MCF 10A (cell line): ENCODE results near the gene ANGPTL2. TPM values are rescaled to one million over a fixed set of nuclear protein-coding genes. Genes with fewer than 3 reads are reported as not detected.

Experiments
- BruUV-seq: library from RNA; stranded (reverse); fragments of 400-500 nt; replicated peaks from 2 replicates; lab custom pipeline; 2021; lab: Mats Ljungman, UMichigan
- CTCF ChIA-PET: fragments of 300-600 bp; sonication (Branson Sonifier 250); formaldehyde crosslinking; extraction: SDS; loops from one replicate; lab custom pipeline; 2021; ENCODE audit warnings: antibody characterized with exemption, inconsistent platforms; lab: Yijun Ruan, JAX
- POLR2A ChIA-PET: fragments of 300-600, 350-650 bp; sonication (Branson Sonifier 250); formaldehyde crosslinking; extraction: SDS; loops from one replicate; lab custom pipeline; 2020; ENCODE audit warnings: antibody characterized with exemption, inconsistent platforms; lab: Yijun Ruan, JAX
- DNase-seq: peaks from one replicate; pipeline ENCODE4 v3.0.0-alpha.2; 2018; ENCODE audit not compliant: unreplicated experiment
- H3K27ac Mint-ChIP-seq: one replicate; pipeline ENCODE4 v1.8.0; 2022; ENCODE audit warnings: mild to moderate bottlenecking, low read depth, mixed read lengths; ENCODE audit not compliant: unreplicated experiment
- H3K27me3 Mint-ChIP-seq: one replicate; pipeline ENCODE4 v1.8.0; 2022; ENCODE audit warnings: mixed read lengths; ENCODE audit not compliant: insufficient read depth, unreplicated experiment
- H3K36me3 Mint-ChIP-seq: one replicate; pipeline ENCODE4 v1.8.0; 2022; ENCODE audit warnings: mild to moderate bottlenecking, moderate library complexity, mixed read lengths; ENCODE audit not compliant: insufficient read depth, unreplicated experiment
- H3K4me1 Mint-ChIP-seq: one replicate; pipeline ENCODE4 v1.8.0; 2022; ENCODE audit warnings: mixed read lengths; ENCODE audit not compliant: insufficient read depth, unreplicated experiment
- H3K4me3 Mint-ChIP-seq: one replicate; pipeline ENCODE4 v1.8.0; 2022; ENCODE audit warnings: mild to moderate bottlenecking, moderate library complexity, mixed read lengths; ENCODE audit not compliant: unreplicated experiment
- H3K9me3 Mint-ChIP-seq: one replicate; pipeline ENCODE4 v1.8.0; 2022; ENCODE audit warnings: mixed read lengths; ENCODE audit not compliant: unreplicated experiment
- CTCF ChIP-seq: fragments of 200-600 bp; IDR thresholded peaks from one replicate; pipeline ENCODE4 v1.8.0; 2022; ENCODE audit warnings: antibody characterized with exemption, mild to moderate bottlenecking; ENCODE audit not compliant: unreplicated experiment
- intact Hi-C: fragments of 100-400 bp; cut with micrococcal nuclease; formaldehyde crosslinking; loops from 2 replicates; pipeline ENCODE4 v1.14.1; 2022
- total RNA-seq: library from RNA; stranded (reverse); gene quantifications from 2 replicates; pipeline ENCODE4 v1.2.3, GENCODE V29; 2022

Gene ANGPTL2
- total RNA-seq, 1 experiment from 2014 or later = not detected

- ChIA-PET CTCF (interaction anchor here (0.5 to 1.2 kb wide), 4 partner anchors 36 to 556 kb away, joined by 3 to 4 read pairs (median 4); no protein-coding TSS in a partner anchor), POLR2A (interaction anchor here (0.7 kb wide), 3 partner anchors 10 to 459 kb away, joined by 3 read pairs; no protein-coding TSS in a partner anchor)
- no peaks in the 10 kb centered on the region for H3K27me3 Mint-ChIP-seq
- H3K4me1 Mint-ChIP-seq = peaks cover 38% of the 10 kb centered on the region
- intact Hi-C loops = no loop called here
- H3K4me3 Mint-ChIP-seq = no peak overlapping the region
- DNase-seq = peak; percentile 71
- H3K27ac Mint-ChIP-seq = no peak overlapping the region
- H3K36me3 Mint-ChIP-seq = no peaks in the 10 kb centered on the region
- no peak for TF ChIP-seq CTCF
- no peaks in the 10 kb centered on the region for H3K9me3 Mint-ChIP-seq
- no TSS peak for BruUV-seq
These were observed 41.0 kb upstream of the ANGPTL2 start for GRCh38 chr9:127163409-127163808.

DNA sequence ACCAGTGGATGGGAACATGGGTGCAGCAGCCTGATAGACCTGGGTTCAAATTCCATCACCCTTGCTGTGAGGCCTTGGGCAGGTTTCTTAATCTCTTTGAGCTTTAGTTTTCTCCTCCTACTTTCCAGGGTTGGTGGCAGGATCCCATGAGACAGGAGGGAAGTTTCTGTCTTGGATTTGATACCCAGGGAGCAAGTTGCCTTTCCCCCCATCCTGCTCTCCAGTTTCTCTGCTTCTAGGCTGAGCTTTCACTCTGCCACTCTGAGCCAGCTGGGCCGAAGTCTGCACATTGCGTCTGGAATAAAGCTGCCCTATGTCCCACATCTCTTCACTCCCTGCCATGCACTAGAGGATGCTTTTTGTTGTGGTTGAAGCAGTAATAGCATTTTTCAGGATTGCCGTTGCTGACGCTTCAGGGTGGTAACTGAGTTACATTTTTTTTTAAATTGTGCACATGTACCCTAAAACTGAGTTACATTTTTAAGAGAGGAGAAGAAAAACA, 40.5 kb upstream of the ANGPTL2 start:
- no peak for DNase-seq
- POLR2A ChIA-PET = interaction anchor here (0.7 kb wide), 3 partner anchors 10 to 458 kb away, joined by 3 read pairs; no protein-coding TSS in a partner anchor
- CTCF ChIA-PET = interaction anchor here (0.5 to 1.2 kb wide), 3 partner anchors 36 to 555 kb away, joined by 3 to 4 read pairs (median 3); no protein-coding TSS in a partner anchor
- Mint-ChIP-seq H3K27ac (no peak overlapping the region), H3K36me3 (no peaks in the 10 kb centered on the region), H3K27me3 (no peaks in the 10 kb centered on the region), H3K4me1 (peaks cover 41% of the 10 kb centered on the region), H3K9me3 (no peaks in the 10 kb centered on the region), H3K4me3 (no peak overlapping the region)
- TF ChIP-seq CTCF = no peak
- intact Hi-C loops = no loop called here
- BruUV-seq = no TSS peak

- ChIA-PET CTCF (interaction anchor here (0.9 to 1.0 kb wide), 2 partner anchors 16 to 197 kb away, joined by 5 to 6 read pairs; no protein-coding TSS in a partner anchor), POLR2A (interaction anchor here (0.9 kb wide), 1 partner anchor 9 kb away, joined by 4 read pairs; no protein-coding TSS in a partner anchor)
- intact Hi-C loops = no loop called here
- no peak overlapping the region for H3K4me3 Mint-ChIP-seq
- peaks cover 34% of the 10 kb centered on the region for H3K4me1 Mint-ChIP-seq
- H3K36me3 Mint-ChIP-seq = no peaks in the 10 kb centered on the region
- DNase-seq = peak; percentile 36
- no TSS peak for BruUV-seq
- TF ChIP-seq CTCF = no peak
- no peaks in the 10 kb centered on the region for H3K9me3 Mint-ChIP-seq
- no peaks in the 10 kb centered on the region for H3K27me3 Mint-ChIP-seq
- H3K27ac Mint-ChIP-seq = no peak overlapping the region
These were observed 39.8 kb upstream of the ANGPTL2 start for GRCh38 chr9:127162046-127162863.

DNA sequence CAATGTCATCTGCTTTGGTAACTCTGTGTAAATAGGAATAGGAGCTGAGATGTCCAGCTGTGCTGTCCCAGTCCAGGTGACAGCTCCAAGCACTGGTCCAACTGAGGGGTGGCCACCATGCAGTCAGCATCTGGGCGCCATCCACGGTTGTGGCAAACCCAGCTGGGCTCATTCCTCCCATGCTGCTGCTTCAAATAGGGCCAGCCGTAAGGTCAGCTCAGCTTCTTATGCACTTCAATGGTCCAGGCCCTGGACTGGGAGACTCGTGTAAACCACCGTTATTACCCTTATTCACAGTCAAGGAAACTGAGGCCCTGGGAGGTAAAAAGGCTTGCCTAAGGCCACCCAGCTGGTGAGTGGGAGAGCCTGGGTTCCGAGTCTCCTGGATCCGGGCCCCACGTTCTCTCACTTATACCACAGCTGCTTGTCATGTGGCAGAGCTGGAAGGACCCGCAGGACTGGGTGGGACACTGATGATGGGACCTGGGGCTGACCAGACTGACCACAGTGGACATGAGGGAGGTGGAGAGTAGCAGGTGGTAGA, 38.7 kb upstream of the ANGPTL2 start:
- H3K4me1 Mint-ChIP-seq = peaks cover 25% of the 10 kb centered on the region
- BruUV-seq = no TSS peak
- POLR2A ChIA-PET = interaction anchor here (0.6 to 0.9 kb wide), 2 partner anchors 10 to 1960 kb away, joined by 4 read pairs; no protein-coding TSS in a partner anchor
- no peak overlapping the region for H3K4me3 Mint-ChIP-seq
- CTCF ChIA-PET = interaction anchor here (0.6 kb wide), 3 partner anchors 34 to 191 kb away, joined by 3 read pairs; no protein-coding TSS in a partner anchor
- H3K9me3 Mint-ChIP-seq = no peaks in the 10 kb centered on the region
- H3K27me3 Mint-ChIP-seq = no peaks in the 10 kb centered on the region
- no peak overlapping the region for H3K27ac Mint-ChIP-seq
- intact Hi-C loops = no loop called here
- H3K36me3 Mint-ChIP-seq = no peaks in the 10 kb centered on the region
- TF ChIP-seq CTCF = no peak
- no peak for DNase-seq
